HepG2 (cell line): ENCODE data around the gene NEK7. TPM values are rescaled to one million over a fixed set of nuclear protein-coding genes. Genes with fewer than 3 reads are reported as not detected.

Experiments
- HNRNPL ChIP-seq: fragments of 200-400 bp; formaldehyde crosslinking; IDR thresholded peaks from 2 replicates; pipeline ENCODE4 v1.6.1; 2017; ENCODE audit warnings: mild to moderate bottlenecking, low read depth, low read length
- SMAD1 ChIP-seq: sonication (generic); formaldehyde crosslinking; IDR thresholded peaks from 2 replicates; pipeline ENCODE4 v1.4.0; 2020; ENCODE audit warnings: missing genetic modification reagents, low read depth, mild to moderate bottlenecking, borderline replicate concordance
- SRSF9 ChIP-seq: fragments of 200-400 bp; formaldehyde crosslinking; IDR thresholded peaks from 2 replicates; pipeline ENCODE4 v1.6.1; 2018; ENCODE audit warnings: borderline replicate concordance, mild to moderate bottlenecking, low read depth, low read length; ENCODE audit not compliant: insufficient read depth, poor library complexity, severe bottlenecking
- ZNF746 ChIP-seq: sonication (generic); formaldehyde crosslinking; IDR thresholded peaks from 2 replicates; pipeline ENCODE4 v1.8.0; 2022; ENCODE audit warnings: mild to moderate bottlenecking, missing genetic modification reagents
- polyA plus RNA-seq, 8 experiments: library from polyadenylated mRNA; depleted of rRNA in 3 of 8; stranded (reverse) in 7 of 8; unstranded in 1 of 8; fragments of >200 nt; fragmentation: Illumina TruSeq in 4 of 8; extraction: Trizol in 4 of 8; gene quantifications; 2 replicates each; pipeline versions ENCODE4 v1.2.1 to v1.2.3, GENCODE V29; 2011 to 2016; ENCODE audit warnings: low read depth in 4 of 8, missing spikeins in 1 of 8, mixed read lengths in 1 of 8; ENCODE audit not compliant: insufficient read depth in 1 of 8
- total RNA-seq, 5 experiments: library from RNA; depleted of rRNA; stranded (reverse); fragments of >200 nt; fragmentation: Illumina TruSeq; extraction: Trizol; gene quantifications; 2 replicates each; pipeline ENCODE4 v1.2.3, GENCODE V29; 2016; ENCODE audit warnings: low read depth in 1 of 5
- TF ChIP-seq, protein P1 (sequence below): sonication (generic); formaldehyde crosslinking; IDR thresholded peaks from 2 replicates; pipeline ENCODE4 v1.5.1; 2020; ENCODE audit warnings: missing genetic modification reagents, mild to moderate bottlenecking, borderline replicate concordance
- TF ChIP-seq, protein P2 (sequence below), 2 experiments: fragments of 450-650 bp in 1 of 2; sonication (generic) in 1 of 2; formaldehyde crosslinking; IDR thresholded peaks; 2 replicates each; pipeline versions ENCODE4 v1.5.0 to v1.8.0; 2020 to 2022; ENCODE audit warnings: mild to moderate bottlenecking in 1 of 2, missing genetic modification reagents in 1 of 2
- TF ChIP-seq, protein P3 (sequence below): IDR thresholded peaks from 2 replicates; pipeline ENCODE4 v1.4.0; 2020; ENCODE audit warnings: mild to moderate bottlenecking, missing genetic modification reagents
- TF ChIP-seq, protein P4 (sequence below): sonication (generic); formaldehyde crosslinking; IDR thresholded peaks from 2 replicates; pipeline ENCODE4 v1.5.0; 2020; ENCODE audit warnings: missing genetic modification reagents

Gene NEK7
- total and polyA plus RNA-seq, 2 of the 13 experiments (the other 11 are each of a cell fraction or from before 2014, with no cell fraction given) = 18.1 to 19.2 TPM

DNA sequence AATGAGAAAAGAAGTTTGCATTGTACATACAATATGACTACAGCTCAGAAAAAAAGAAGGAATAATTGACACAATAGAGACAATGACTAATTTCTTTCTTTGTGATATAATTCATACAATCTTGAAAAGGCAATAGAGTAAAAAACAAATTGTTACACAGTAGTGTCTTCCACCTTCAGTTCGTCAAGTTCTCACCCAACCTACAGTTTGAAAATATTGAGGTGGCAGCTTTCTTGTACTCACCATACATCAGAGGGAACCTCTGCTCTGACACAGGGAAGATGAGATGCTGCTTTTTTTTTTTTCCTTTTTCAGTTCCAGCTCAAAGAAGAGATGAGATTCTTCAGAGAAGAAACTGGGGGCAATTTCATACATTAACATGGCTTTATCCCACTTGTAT lies 210.5 kb downstream of the NEK7 start (continued):
- TF ChIP-seq SRSF9 = no peak
- TF ChIP-seq, protein P1, sequence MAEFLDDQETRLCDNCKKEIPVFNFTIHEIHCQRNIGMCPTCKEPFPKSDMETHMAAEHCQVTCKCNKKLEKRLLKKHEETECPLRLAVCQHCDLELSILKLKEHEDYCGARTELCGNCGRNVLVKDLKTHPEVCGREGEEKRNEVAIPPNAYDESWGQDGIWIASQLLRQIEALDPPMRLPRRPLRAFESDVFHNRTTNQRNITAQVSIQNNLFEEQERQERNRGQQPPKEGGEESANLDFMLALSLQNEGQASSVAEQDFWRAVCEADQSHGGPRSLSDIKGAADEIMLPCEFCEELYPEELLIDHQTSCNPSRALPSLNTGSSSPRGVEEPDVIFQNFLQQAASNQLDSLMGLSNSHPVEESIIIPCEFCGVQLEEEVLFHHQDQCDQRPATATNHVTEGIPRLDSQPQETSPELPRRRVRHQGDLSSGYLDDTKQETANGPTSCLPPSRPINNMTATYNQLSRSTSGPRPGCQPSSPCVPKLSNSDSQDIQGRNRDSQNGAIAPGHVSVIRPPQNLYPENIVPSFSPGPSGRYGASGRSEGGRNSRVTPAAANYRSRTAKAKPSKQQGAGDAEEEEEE (CRISPR knock-in tag) = no peak
- TF ChIP-seq ZNF746 (CRISPR knock-in tag) = no peak
- TF ChIP-seq, protein P2, sequence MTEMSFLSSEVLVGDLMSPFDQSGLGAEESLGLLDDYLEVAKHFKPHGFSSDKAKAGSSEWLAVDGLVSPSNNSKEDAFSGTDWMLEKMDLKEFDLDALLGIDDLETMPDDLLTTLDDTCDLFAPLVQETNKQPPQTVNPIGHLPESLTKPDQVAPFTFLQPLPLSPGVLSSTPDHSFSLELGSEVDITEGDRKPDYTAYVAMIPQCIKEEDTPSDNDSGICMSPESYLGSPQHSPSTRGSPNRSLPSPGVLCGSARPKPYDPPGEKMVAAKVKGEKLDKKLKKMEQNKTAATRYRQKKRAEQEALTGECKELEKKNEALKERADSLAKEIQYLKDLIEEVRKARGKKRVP (CRISPR knock-in tag; IDR thresholded peaks at IDR 0.05) = no peak
- no peak for TF ChIP-seq HNRNPL
- no peak for TF ChIP-seq SMAD1
- TF ChIP-seq, protein P3, sequence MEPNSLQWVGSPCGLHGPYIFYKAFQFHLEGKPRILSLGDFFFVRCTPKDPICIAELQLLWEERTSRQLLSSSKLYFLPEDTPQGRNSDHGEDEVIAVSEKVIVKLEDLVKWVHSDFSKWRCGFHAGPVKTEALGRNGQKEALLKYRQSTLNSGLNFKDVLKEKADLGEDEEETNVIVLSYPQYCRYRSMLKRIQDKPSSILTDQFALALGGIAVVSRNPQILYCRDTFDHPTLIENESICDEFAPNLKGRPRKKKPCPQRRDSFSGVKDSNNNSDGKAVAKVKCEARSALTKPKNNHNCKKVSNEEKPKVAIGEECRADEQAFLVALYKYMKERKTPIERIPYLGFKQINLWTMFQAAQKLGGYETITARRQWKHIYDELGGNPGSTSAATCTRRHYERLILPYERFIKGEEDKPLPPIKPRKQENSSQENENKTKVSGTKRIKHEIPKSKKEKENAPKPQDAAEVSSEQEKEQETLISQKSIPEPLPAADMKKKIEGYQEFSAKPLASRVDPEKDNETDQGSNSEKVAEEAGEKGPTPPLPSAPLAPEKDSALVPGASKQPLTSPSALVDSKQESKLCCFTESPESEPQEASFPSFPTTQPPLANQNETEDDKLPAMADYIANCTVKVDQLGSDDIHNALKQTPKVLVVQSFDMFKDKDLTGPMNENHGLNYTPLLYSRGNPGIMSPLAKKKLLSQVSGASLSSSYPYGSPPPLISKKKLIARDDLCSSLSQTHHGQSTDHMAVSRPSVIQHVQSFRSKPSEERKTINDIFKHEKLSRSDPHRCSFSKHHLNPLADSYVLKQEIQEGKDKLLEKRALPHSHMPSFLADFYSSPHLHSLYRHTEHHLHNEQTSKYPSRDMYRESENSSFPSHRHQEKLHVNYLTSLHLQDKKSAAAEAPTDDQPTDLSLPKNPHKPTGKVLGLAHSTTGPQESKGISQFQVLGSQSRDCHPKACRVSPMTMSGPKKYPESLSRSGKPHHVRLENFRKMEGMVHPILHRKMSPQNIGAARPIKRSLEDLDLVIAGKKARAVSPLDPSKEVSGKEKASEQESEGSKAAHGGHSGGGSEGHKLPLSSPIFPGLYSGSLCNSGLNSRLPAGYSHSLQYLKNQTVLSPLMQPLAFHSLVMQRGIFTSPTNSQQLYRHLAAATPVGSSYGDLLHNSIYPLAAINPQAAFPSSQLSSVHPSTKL (CRISPR knock-in tag) = no peak
- TF ChIP-seq, protein P4, sequence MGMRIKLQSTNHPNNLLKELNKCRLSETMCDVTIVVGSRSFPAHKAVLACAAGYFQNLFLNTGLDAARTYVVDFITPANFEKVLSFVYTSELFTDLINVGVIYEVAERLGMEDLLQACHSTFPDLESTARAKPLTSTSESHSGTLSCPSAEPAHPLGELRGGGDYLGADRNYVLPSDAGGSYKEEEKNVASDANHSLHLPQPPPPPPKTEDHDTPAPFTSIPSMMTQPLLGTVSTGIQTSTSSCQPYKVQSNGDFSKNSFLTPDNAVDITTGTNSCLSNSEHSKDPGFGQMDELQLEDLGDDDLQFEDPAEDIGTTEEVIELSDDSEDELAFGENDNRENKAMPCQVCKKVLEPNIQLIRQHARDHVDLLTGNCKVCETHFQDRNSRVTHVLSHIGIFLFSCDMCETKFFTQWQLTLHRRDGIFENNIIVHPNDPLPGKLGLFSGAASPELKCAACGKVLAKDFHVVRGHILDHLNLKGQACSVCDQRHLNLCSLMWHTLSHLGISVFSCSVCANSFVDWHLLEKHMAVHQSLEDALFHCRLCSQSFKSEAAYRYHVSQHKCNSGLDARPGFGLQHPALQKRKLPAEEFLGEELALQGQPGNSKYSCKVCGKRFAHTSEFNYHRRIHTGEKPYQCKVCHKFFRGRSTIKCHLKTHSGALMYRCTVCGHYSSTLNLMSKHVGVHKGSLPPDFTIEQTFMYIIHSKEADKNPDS (CRISPR knock-in tag) = no peak
